IPS-20b (cell line): ENCODE measurements around the gene UNCX.

Experiments used
- H3K27ac ChIP-seq: one replicate; pipeline ENCODE4 v1.5.1; 2013; ENCODE audit warnings: low read length
- H3K27me3 ChIP-seq: 2 replicates; pipeline ENCODE4 v1.6.1; 2013; ENCODE audit warnings: mild to moderate bottlenecking, low read length, inconsistent platforms; ENCODE audit not compliant: insufficient read depth
- H3K36me3 ChIP-seq: 2 replicates; pipeline ENCODE4 v1.6.1; 2013; ENCODE audit warnings: low read depth, mild to moderate bottlenecking, inconsistent platforms, low read length, moderate library complexity; ENCODE audit not compliant: insufficient read depth
- H3K4me1 ChIP-seq: 2 replicates; pipeline ENCODE4 v1.6.1; 2013; ENCODE audit warnings: mild to moderate bottlenecking, control low read depth, inconsistent platforms, low read length, moderate library complexity; ENCODE audit not compliant: insufficient read depth
- H3K4me3 ChIP-seq: 2 replicates; pipeline ENCODE4 v1.5.1; 2013; ENCODE audit warnings: mild to moderate bottlenecking, low read length, inconsistent platforms
- H3K9ac ChIP-seq: 2 replicates; pipeline ENCODE4 v1.6.1; 2013; ENCODE audit warnings: low read depth, mild to moderate bottlenecking, inconsistent platforms, low read length, moderate library complexity
- H3K9me3 ChIP-seq: 2 replicates; pipeline ENCODE4 v1.6.1; 2013; ENCODE audit warnings: mild to moderate bottlenecking, low read depth, low read length, inconsistent platforms; ENCODE audit not compliant: insufficient read depth

The UNCX gene

DNA sequence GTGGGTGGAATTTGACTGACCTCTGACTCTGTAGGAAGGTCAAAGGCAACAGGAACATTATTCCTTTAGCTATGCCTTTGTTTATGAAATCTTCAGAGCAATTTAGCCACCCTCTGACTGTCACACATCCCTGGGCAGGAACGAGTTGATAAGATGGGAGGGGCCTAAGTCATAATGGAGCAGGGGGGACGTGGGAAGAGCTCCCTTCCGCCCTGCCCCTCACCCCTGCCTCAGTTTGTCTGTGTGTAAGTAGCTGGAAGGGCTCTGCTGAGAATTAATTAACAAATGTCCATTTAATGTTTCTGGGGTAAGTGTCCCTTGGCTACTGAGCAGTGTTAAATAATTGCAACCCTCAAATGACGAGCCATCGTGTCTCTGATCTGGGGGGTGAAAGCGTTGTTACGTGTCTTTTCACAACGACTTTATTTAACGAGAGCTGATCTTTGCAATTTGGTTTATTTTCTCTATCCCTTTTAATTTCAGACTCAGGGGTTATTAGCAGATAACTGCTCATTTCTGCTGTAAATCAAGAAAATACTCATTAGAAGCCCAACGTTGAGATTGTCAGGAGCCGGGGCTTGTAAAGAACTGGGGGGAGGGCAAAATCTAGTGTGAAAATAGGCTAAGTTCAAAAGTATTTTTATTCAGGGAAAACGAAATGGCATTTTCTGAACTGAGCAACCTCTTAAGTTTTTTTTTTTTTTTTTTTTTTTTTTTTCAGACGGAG, 12.5 kb upstream of the UNCX start:
- no peak overlapping the region for H3K4me3 ChIP-seq
- H3K36me3 ChIP-seq, result no peaks in the 10 kb centered on the region
- no peak overlapping the region for H3K27ac ChIP-seq
- H3K9me3 ChIP-seq, result no peaks in the 10 kb centered on the region
- H3K27me3 ChIP-seq, result peaks cover 74% of the 10 kb centered on the region
- H3K4me1 ChIP-seq, result no peaks in the 10 kb centered on the region
- no peak overlapping the region for H3K9ac ChIP-seq

DNA sequence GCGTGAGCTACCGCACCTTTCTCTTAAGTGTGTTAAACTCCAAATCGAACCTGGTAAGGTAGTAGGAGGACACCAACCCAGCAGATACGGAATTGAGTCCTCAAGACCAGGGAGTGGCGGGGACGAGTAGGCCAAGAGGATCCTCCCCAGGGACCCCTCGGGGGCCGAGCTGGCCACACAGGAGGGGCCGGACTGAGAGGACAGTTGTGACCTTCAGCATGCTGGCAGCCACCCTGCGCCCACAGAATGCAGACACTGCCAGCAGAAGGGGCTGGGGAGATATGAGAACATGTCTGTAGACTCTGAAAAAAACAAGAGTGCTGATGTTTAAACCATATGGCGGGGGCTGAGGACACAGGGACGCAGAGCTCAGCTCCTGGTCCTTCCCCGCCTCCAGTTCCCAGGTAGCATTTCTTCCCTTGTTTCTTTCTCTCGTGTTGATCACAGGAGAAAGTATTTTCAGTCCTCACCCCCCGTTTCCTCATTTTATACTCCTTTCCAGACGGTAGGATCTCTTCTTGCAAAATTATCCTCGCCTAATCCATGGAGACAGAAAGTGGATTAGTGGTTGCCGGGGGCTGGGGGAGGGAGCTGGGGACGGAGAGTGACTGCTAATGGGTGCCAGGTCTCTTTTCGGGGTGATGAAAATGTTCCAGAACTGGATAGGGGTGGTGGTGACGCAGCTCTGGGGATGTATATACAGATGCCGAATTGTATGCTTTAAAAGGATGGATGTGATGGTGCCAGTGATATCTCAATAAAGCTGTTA, 11.5 kb upstream of the UNCX start:
- Histone ChIP-seq H3K36me3 (no peaks in the 10 kb centered on the region), H3K27ac (no peak overlapping the region), H3K9ac (no peak overlapping the region), H3K4me1 (peaks cover 6% of the 10 kb centered on the region; the same call in 1 of the 2 replicates), H3K4me3 (no peak overlapping the region), H3K27me3 (peaks cover 84% of the 10 kb centered on the region), H3K9me3 (no peaks in the 10 kb centered on the region)

DNA sequence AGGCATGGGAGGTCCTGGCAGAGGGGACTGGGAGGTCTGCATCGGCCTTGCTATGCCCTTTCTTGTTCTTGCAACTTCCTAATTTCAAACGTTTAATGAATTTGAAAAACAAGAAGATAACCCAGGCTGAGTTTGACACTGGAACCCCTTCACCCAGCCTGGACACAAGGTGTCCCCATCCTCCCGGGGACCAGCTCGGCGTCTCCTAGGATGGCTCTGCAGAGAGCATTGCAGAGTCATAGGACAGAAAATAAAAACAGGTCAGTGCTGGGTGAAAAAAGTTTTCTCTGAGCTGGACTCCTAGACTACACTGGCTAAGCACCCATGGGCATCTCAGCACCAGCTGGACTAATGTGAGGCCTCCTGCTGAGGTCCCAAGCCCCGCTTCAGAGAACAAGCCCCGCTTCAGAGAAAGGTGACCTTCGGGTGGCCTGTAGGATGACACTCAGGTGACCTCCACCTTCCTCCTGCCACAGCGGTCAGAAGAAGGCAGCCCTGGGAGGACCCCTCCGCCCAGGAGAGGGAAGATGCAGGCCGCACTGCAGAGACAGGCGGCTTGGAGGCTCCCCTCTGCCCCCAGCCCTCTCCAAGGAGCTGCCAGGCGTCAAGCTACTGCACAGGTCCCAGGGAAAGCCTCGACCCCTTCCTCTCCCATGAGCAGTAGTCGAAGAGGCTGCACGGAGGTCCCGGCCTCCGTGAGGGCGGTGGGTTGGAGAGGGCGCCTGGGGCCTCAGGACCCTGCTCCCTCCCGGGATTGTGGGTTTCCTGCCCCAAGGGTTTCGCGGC, 9.3 kb upstream of the UNCX start:
- peak overlapping the region; percentile 51; the same call in 1 of the 2 replicates for H3K4me3 ChIP-seq
- H3K27me3 ChIP-seq, result peaks cover 100% of the 10 kb centered on the region
- no peaks in the 10 kb centered on the region for H3K9me3 ChIP-seq
- no peak overlapping the region for H3K9ac ChIP-seq
- H3K4me1 ChIP-seq, result peaks cover 18% of the 10 kb centered on the region; the same call in 1 of the 2 replicates
- no peaks in the 10 kb centered on the region for H3K36me3 ChIP-seq
- no peak overlapping the region for H3K27ac ChIP-seq

DNA sequence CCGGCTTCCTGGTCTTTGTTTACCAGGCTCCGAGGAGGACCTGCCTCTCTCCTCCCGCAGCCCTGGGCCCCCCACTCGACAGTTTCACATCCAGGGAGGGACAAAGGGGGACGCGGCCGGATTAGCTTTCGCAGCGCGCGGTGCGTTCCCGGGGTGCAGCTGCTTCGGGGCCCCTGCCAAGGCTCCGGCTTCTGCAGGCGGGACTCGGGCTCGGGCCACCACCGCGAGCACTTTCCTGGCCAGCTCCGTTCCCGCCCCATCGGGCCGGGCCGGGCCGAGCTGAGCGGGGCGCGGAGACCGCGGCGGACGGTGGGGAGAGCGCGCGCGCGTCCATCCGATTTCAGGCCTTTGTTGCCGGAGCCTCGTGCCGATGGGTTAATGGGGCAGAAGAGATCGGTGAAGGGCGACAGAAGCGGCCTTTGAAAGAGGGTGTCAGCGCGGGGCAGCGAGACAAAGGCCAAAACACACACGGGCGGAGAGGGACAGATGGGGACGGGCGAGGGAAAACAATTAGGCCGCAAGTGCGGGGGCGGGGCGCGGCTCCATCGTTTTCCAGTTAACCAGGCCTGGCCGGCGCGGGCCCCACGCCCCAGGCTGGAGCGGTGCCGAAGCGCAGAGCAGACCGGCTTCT, 8.5 kb upstream of the UNCX start:
- peak overlapping the region; percentile 51; the same call in 1 of the 2 replicates for H3K4me3 ChIP-seq
- peaks cover 18% of the 10 kb centered on the region; the same call in 1 of the 2 replicates for H3K4me1 ChIP-seq
- peaks cover 100% of the 10 kb centered on the region for H3K27me3 ChIP-seq
- H3K27ac ChIP-seq, result no peak overlapping the region
- H3K36me3 ChIP-seq, result no peaks in the 10 kb centered on the region
- H3K9ac ChIP-seq, result no peak overlapping the region
- H3K9me3 ChIP-seq, result no peaks in the 10 kb centered on the region

DNA sequence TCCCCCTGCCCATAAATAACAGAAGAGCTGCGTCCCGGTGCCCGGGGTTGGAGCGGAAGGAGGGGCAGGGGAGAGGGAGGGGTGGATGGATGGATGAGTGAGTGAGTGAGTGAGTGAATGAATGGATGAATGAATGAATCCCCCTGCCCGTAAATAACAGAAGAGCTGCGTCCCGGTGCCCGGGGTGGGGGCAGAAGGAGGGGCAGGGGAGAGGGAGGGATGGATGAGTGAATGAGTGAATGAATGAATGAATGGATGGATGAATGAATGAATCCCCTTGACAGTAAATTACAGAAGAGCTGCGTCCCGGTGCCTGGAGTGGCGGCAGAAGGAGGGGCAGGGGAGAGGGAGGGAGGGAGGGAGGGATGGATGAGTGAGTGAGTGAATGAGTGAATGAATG, 7.6 kb upstream of the UNCX start:
- Histone ChIP-seq H3K9me3 (no peaks in the 10 kb centered on the region), H3K36me3 (no peaks in the 10 kb centered on the region), H3K4me3 (no peak overlapping the region), H3K27me3 (peaks cover 99% of the 10 kb centered on the region), H3K4me1 (peaks cover 18% of the 10 kb centered on the region; the same call in 1 of the 2 replicates), H3K9ac (no peak overlapping the region), H3K27ac (no peak overlapping the region)

DNA sequence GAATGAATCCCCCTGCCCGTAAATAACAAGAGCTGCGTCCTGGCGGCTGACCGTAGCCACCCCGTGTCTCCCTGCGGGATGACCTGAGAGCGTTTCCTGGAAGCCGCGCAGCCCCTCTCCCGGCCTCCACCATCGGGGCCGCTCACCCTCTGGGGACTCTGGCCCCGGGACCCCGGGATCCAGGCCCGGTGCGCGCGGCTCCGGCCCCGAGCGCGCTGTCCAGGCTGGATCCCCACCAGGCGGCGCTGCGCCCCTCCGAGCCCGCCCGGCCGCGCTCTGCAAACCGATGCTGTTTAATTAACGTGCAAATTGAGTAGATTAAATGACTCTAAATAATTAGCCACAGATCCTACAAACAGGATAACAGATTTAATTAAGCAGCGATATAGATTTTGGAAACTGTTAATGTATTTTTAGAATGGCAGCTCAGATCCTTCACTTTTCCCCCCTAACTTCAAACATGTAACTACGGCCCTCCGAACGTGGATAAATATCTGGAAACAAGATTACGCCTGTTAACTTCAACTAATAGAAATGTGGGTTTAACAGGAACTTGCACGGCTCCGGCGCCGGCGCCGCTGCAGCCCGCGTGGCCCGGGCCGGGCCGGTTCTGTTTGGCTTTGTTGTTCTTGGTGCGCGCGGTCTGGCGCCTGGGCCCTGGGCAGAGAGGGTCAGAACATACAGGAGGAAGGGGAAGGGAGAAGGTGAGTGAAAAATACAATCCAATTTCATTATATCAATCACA, 7.1 kb upstream of the UNCX start:
- H3K9ac ChIP-seq, result no peak overlapping the region
- H3K36me3 ChIP-seq, result no peaks in the 10 kb centered on the region
- no peaks in the 10 kb centered on the region for H3K9me3 ChIP-seq
- peaks cover 98% of the 10 kb centered on the region for H3K27me3 ChIP-seq
- peaks cover 18% of the 10 kb centered on the region; the same call in 1 of the 2 replicates for H3K4me1 ChIP-seq
- H3K27ac ChIP-seq, result no peak overlapping the region
- H3K4me3 ChIP-seq, result no peak overlapping the region

DNA sequence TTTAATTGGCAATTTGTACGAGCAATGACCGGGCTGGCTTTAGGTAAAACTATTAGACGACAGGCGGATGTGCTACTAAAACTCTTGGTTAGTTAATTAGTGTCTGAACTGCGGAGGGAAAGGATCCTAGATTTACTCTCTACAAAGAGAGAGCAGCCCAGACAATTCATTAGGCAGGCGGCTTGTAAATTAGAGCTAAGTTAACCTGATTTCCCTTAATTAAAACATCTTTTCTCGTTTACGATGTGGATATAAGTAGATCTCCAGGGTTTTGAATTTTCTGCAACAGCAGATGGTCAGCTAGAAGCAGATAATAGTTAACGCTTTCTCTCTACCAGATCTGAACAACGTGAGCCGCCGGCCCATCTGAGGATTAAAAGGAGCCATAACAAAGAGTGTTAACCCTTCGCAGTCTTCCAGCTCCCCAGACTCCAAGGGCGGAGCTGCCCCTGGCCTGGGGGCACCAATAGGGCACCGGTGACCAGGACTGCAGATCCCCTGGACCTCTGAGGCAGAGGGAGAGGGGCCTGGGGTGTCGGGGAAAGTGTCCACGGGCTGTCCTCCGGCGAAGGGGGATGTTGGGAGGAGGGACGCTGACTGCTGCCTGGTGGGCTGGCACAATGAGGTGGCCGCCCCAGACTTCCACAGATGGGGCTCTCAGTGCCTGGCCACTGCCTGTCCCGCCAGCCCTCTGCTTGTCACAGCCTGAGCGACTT, 6.3 kb upstream of the UNCX start:
- Histone ChIP-seq H3K27ac (no peak overlapping the region), H3K4me3 (no peak overlapping the region), H3K27me3 (peaks cover 98% of the 10 kb centered on the region), H3K36me3 (no peaks in the 10 kb centered on the region), H3K9me3 (no peaks in the 10 kb centered on the region), H3K4me1 (peaks cover 18% of the 10 kb centered on the region; the same call in 1 of the 2 replicates), H3K9ac (no peak overlapping the region)

DNA sequence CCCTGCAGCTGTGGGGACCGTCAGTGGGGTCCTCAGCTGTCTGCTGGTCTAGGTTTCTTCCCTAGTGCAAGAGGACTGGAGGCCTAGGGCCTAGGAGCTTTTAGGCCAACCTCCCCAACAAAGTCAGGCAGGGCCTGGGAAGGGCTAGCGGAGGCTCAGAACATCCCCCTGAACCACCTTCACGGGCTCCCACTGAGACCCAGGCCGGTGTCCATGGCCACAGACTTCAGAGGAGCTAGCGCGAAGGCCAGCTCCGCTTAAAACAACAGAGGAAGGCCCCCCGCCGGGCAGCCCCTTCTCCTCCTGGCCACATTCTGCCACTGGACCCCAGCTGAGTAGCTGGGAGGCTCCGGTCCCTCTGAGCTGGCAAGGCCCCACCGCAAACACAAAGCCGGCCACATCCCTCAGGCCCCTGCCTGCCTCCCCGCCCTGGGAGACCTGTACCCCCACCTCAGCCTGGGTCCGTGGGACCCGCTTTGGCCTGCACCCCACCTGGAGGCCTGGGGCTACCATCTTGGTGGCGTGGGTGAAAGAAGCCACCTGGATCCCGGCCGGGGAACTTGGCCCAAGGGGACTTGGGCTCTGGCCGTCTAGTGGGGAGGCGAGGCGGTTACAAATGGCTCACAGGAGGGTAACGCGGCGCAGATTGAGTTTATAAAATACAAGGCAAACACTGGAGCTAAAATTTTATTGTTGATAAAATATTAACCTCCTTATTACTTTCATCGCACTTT, 5.4 kb upstream of the UNCX start:
- Histone ChIP-seq H3K27me3 (peaks cover 98% of the 10 kb centered on the region), H3K36me3 (no peaks in the 10 kb centered on the region), H3K4me1 (peaks cover 18% of the 10 kb centered on the region; the same call in 1 of the 2 replicates), H3K27ac (no peak overlapping the region), H3K4me3 (no peak overlapping the region), H3K9ac (no peak overlapping the region), H3K9me3 (no peaks in the 10 kb centered on the region; the same call in 1 of the 2 replicates)

DNA sequence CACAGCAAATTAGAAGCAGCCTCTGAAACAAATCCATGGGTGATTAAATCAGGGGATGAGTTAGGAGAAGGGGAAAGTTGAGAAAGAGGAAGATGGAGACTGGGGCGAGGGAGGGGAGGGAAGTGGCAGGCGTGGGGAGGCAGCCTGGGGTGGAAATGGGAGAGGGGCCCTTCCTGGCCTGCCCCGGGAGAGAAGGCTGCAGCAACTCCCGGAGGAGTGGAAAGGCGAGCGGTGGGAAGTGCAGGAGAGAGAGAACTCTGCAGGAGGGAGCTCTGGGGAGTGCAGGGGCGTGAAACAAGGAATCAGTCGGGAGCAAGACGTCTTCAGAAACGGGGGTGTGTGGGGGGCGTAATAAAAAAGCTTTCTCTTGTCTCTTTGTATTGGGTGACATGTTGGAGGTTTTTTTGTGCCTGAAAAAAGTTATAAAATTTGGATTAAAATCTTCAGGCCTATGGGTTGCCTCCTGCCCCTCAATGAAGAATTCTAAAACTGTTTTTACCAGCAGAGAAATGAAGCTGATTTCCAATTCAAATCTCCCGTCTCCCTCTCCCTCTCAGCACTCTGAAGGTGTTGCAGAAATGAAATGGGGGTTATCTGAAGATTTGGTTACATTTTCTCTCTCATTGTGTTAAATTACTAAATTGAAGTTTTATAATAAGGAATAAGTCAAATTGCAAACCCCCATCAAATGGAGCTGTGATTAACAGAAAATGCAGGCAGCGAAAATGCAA, 4.7 kb upstream of the UNCX start:
- H3K27ac ChIP-seq, result no peak overlapping the region
- H3K27me3 ChIP-seq, result peaks cover 98% of the 10 kb centered on the region
- H3K4me1 ChIP-seq, result peaks cover 18% of the 10 kb centered on the region; the same call in 1 of the 2 replicates

More for the DNA sequence above, 4.7 kb upstream of the UNCX start:
- H3K9me3 ChIP-seq, result no peaks in the 10 kb centered on the region; the same call in 1 of the 2 replicates
- H3K36me3 ChIP-seq, result no peaks in the 10 kb centered on the region
- no peak overlapping the region for H3K4me3 ChIP-seq
- no peak overlapping the region for H3K9ac ChIP-seq
